GM21515 (cell line): ENCODE measurements around the gene LSAMP.

Experiments
- ATAC-seq: cut with Tn5 transposase; IDR thresholded peaks from one replicate; pipeline ENCODE4 v1.9.1; 2021; ENCODE audit not compliant: unreplicated experiment

LSAMP gene

GRCh38 chr3:116445311-116445841 lies at the start of gene LSAMP:
Gene LSAMP, minus strand, starts transcription at chr3:116445487.
- ATAC-seq = no peak

GRCh38 chr3:116492379-116492778 lies 47.1 kb upstream of the LSAMP start:
- ATAC-seq = no peak

- ATAC-seq = no peak
These were observed 37.8 kb upstream of the LSAMP start for GRCh38 chr3:116483135-116483534.

GRCh38 chr3:116476691-116477090 lies 31.4 kb upstream of the LSAMP start:
- no peak for ATAC-seq

DNA sequence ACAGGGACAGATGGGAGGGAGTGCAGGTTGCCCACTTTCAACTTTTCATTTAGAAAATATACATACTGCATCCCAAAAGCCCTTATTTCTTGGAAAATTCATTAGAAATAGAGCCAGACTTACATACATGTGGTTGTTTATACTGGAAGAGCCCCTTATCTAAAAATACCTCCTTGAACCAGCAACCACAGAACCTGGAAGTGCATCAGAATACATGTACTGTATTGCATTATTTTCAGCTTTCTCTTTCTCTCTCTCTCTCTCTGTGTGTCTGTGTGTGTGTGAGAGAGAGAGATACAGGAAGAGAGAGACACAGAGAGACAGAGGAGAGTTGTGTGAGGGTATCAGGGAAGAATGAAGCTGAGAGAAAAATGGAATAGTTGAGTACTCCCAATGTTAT lies 29.5 kb upstream of the LSAMP start:
- ATAC-seq = no peak

DNA sequence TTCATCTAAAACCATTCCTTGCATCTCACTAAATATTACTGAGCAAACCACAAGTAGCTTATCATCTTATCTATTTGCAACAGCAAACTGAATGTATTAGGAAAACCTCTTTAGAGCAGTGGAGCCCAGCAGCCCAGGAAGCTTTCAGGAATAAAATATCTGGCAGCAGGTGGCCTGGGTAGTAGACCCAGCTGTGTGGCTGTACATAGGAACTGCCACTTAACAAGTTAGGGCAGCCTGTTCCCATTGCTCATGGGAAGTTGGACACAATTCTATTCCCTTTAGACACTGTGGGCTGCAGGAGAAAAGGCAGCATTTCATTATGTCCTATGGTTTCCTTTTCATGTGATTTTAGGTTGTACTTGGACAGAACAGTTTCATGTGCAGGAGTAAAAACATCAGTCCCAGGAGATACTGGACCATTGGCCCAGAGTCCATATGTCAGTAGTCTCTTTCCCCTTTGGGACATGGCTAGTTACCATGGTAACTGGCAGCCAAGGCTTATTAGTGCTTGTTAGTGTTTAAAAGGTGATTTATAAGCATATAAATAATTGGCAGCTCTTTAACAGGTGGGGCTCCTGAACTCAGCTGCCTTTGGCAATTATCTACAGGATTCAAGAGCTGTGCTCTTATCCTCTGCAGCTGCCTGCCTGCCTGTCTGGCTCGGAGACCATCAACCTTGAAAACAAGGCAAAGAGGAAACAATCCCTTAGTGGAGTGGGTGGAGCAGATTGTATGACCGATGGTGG lies 28.9 kb upstream of the LSAMP start:
- no peak for ATAC-seq

GRCh38 chr3:116473602-116474001 lies 28.3 kb upstream of the LSAMP start:
- ATAC-seq = no peak

- no peak for ATAC-seq
These were observed 25.4 kb upstream of the LSAMP start for GRCh38 chr3:116470605-116471197.

DNA sequence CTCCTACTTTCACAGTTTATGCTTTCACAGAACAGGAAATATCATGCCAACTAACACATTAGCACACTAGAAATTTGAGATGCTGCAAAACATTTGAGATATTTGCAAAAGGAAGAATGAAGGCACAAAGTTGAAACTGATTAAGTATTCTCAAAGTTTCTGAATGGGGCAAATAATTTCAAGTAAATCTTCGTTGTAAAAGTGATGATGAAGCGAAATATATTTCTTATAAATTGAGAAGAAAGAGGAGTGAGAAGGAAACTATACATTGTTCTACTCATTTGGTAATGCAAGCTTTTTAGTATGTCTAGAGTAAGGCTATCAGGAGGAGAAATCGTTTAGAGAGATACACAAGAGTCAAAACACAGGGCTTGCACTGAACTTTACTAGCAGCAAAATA lies 24.3 kb upstream of the LSAMP start:
- no peak for ATAC-seq

DNA sequence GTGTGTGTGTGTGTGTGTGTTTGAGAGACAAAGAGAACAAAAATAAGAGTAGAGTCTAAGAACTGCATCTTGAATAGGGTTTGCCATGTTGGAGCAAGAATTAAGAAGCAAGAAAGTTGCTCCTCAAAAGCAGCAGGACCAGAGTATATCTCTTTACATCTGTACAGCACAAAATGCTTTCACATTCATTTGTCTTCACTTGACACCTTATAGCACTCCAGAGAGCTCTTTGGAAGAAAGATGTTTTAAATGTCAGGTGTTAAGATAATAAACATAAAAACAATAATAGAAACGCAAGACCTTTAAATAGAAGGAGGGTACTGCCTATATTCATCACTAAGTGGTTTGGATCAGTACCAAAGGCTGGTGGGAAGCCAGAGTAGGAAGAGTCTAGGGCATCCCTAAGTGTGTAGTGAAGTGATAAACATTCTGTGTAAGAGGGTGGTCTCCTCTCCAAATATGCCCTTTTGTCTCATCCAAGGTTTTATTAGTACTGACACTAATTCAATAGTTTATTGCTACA lies 19.1 kb upstream of the LSAMP start:
- no peak for ATAC-seq

- ATAC-seq = no peak
These were observed 8.5 kb upstream of the LSAMP start for GRCh38 chr3:116453666-116454346.

DNA sequence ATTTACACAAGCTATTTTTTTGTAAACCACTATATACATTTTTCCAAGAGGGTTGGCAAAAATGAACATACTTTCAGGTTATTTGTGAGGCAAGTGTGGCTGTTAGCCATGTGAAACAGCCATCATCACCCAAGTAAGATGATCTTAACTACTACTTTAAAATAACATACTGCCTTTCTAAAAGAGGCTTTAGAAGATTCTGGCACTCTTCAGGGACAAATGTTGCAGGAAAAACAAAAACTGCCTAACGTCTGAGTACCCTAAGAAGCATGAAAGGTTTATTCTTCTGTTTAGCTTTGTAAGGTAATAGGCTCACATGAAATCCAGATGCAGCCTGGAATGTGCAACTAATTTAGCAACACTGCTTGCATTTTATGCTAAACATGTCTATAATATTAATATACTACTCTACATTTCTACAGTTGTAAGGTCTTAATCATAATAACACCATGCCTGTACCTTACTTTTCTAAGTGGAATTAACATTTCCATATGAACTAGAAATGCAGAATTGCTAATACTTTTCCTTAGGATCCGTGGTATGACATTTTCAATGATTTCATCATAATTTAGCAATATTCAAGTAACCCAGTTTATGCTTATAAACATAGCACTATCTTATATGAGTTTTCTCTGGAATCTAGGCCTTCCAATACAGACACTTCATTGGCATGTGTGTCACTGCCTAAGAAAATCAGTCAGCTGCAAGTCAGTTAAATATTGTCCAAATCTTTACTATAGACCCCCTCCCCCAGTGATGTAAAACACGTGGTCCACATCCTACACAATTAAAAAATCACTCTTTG lies 4.5 kb upstream of the LSAMP start:
- no peak for ATAC-seq

DNA sequence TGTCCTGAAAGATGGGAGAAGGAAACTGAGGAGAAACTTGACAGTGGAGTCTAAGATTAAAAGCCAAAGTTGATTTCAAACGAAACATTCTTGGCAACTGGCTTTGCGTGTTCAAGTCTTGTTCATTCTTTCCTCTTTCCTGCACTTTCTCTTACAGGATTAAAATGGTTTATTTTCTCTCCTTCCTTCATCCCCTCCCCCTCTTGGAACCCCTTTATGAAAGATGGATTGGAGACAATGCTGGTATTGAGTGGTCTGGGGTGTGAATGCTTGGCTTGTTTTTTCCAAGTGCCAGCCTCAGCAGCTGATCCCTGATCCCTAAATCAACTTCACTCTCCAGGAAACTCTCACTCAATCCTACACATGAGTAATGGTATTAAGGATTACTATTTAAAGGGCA lies 703 bp upstream of the LSAMP start:
- ATAC-seq = no peak

- no peak for ATAC-seq
These were observed 422 bp downstream of the LSAMP start for GRCh38 chr3:116444819-116445310.

- no peak for ATAC-seq
These were observed 1.1 kb downstream of the LSAMP start for GRCh38 chr3:116444115-116444747.

- ATAC-seq = no peak
These were observed 2.1 kb downstream of the LSAMP start for GRCh38 chr3:116443191-116443661.

GRCh38 chr3:116442331-116443021 lies 2.8 kb downstream of the LSAMP start:
- ATAC-seq = no peak

GRCh38 chr3:116441652-116442051 lies 3.6 kb downstream of the LSAMP start:
- ATAC-seq = no peak

DNA sequence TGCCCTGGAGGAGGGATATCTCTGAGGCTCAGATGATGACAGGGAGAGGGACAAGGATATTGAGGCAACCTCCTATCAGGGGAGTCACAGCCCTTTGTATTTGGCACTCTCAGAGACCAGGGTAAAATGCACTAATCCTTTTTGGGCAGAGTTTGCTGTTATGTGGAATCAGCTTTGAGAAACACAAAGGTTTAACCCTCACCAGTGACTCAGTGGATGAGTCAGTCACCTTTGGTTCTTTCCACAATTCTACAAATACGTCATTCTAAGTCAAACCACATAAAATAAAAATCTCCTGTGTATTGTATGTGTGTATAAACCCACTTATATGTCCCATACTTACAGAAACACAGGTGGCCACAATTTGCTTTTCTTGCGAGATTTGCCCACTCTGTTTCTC lies 5.1 kb downstream of the LSAMP start:
- no peak for ATAC-seq

- no peak for ATAC-seq
These were observed 11.7 kb downstream of the LSAMP start for GRCh38 chr3:116433552-116433951.
